KMS-11 (cell line): Measurements from ENCODE around the gene TJAP1.

ENCODE experiments used
- H2AFZ ChIP-seq: fragments of 200-600 bp; sonication (generic); 2 replicates; pipeline ENCODE4 v1.6.1; 2016; ENCODE audit warnings: antibody characterized with exemption, mixed run types, low read depth
- H3K27ac ChIP-seq: fragments of 200-600 bp; sonication (generic); 2 replicates; pipeline ENCODE4 v1.6.1; 2016; ENCODE audit warnings: mild to moderate bottlenecking, mixed run types
- H3K27me3 ChIP-seq: fragments of 200-600 bp; sonication (generic); 2 replicates; pipeline ENCODE4 v1.6.1; 2017; ENCODE audit warnings: mild to moderate bottlenecking, low read depth, mixed run types, moderate library complexity; ENCODE audit not compliant: insufficient read depth
- H3K36me3 ChIP-seq: fragments of 200-600 bp; sonication (generic); 2 replicates; pipeline ENCODE4 v1.6.1; 2017; ENCODE audit warnings: mild to moderate bottlenecking, mixed run types; ENCODE audit not compliant: insufficient read depth
- H3K4me1 ChIP-seq: fragments of 200-600 bp; sonication (generic); 2 replicates; pipeline ENCODE4 v1.6.1; 2016; ENCODE audit warnings: mild to moderate bottlenecking, low read depth, mixed run types; ENCODE audit not compliant: poor library complexity, severe bottlenecking
- H3K4me2 ChIP-seq: fragments of 200-600 bp; sonication (generic); 2 replicates; pipeline ENCODE4 v1.7.0; 2016; ENCODE audit warnings: mild to moderate bottlenecking, mixed run types
- H3K4me3 ChIP-seq: fragments of 200-600 bp; sonication (generic); IDR thresholded peaks from 2 replicates; pipeline ENCODE4 v1.6.1; 2017; ENCODE audit warnings: low read depth, low read length, mixed read lengths; ENCODE audit not compliant: insufficient read depth
- H3K79me2 ChIP-seq: fragments of 200-600 bp; sonication (generic); 2 replicates; pipeline ENCODE4 v1.6.1; 2016; ENCODE audit warnings: low read depth, mixed run types; ENCODE audit not compliant: insufficient read depth
- H3K9ac ChIP-seq: fragments of 200-600 bp; sonication (generic); 2 replicates; pipeline ENCODE4 v1.6.1; 2016; ENCODE audit warnings: mild to moderate bottlenecking, mixed run types
- H4K20me1 ChIP-seq: fragments of 200-600 bp; sonication (generic); 2 replicates; pipeline ENCODE4 v1.6.1; 2016; ENCODE audit warnings: mild to moderate bottlenecking, mixed run types; ENCODE audit not compliant: insufficient read depth
- TF ChIP-seq, protein P1 (sequence below): fragments of 200-600 bp; sonication (generic); conservative IDR thresholded peaks from 2 replicates; pipeline ENCODE4 v1.6.1; 2017; ENCODE audit warnings: low read depth, mild to moderate bottlenecking, antibody characterized with exemption, low read length, moderate library complexity, mixed read lengths

The TJAP1 gene

DNA sequence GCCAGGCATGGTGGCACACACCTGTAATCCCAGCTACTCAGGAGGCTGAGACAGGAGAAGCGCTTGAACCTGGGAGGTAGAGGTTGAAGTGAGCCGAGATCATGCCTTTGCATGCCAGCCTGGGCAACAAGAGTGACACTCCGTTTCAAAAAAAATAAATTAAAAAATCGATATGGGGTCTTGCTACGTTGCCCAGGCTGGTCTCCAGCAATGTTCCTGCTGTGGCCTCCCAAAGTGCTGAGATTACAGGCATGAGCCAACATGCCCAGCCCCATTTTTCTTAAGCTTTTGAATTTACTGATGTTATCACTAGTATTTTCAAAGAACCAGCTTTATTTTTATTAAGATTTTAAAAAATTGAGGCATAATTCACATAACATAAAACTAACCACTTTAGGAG lies 63.1 kb downstream of the TJAP1 start:
- Histone ChIP-seq H3K79me2 (no peaks in the 10 kb centered on the region), H2AFZ (no peak overlapping the region), H3K4me2 (no peak overlapping the region), H3K27me3 (no peaks in the 10 kb centered on the region), H3K4me3 (no peak overlapping the region), H3K36me3 (peaks cover 14% of the 10 kb centered on the region; the same call in 1 of the 2 replicates), H3K4me1 (peaks cover 10% of the 10 kb centered on the region), H3K27ac (no peak overlapping the region), H3K9ac (no peak overlapping the region), H4K20me1 (no peaks in the 10 kb centered on the region)
- TF ChIP-seq, protein P1, sequence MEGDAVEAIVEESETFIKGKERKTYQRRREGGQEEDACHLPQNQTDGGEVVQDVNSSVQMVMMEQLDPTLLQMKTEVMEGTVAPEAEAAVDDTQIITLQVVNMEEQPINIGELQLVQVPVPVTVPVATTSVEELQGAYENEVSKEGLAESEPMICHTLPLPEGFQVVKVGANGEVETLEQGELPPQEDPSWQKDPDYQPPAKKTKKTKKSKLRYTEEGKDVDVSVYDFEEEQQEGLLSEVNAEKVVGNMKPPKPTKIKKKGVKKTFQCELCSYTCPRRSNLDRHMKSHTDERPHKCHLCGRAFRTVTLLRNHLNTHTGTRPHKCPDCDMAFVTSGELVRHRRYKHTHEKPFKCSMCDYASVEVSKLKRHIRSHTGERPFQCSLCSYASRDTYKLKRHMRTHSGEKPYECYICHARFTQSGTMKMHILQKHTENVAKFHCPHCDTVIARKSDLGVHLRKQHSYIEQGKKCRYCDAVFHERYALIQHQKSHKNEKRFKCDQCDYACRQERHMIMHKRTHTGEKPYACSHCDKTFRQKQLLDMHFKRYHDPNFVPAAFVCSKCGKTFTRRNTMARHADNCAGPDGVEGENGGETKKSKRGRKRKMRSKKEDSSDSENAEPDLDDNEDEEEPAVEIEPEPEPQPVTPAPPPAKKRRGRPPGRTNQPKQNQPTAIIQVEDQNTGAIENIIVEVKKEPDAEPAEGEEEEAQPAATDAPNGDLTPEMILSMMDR: no peak

DNA sequence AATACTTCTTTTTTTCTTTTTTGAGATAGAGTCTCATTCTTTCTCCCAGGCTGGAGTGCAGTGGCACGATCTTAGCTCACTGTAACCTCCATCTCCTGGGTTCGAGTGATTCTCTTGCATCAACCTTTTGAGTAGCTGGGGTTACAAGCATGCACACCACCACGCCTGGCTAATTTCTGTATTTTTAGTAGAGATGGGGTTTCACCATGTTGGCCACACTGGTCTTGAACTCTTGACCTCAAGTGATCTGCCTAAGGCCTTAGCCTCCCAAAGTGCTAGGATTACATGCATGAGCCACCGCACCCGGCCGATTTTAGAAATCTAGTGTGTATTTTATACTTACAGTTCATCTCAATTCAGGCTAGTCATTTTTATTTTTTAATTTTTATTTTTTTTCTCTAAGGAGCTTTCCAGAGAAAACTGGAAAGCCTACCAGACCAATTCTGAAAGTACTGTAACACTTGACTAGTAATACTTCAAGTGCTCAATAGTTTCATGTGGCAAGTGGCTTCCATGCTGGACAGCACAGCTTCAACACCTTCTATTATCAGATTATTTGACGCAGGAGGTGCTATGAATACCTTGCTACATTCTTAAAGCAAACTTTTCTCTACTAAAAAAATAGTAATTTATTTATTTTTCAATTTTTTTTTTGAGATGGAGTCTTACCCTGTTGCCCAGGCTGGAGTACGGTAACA lies 64.6 kb downstream of the TJAP1 start:
- no peak overlapping the region for H2AFZ ChIP-seq
- H4K20me1 ChIP-seq: no peaks in the 10 kb centered on the region
- TF ChIP-seq, protein P1: no peak
- H3K27ac ChIP-seq: no peak overlapping the region
- no peaks in the 10 kb centered on the region for H3K79me2 ChIP-seq
- H3K4me1 ChIP-seq: peaks cover 15% of the 10 kb centered on the region
- H3K36me3 ChIP-seq: peaks cover 19% of the 10 kb centered on the region; the same call in 1 of the 2 replicates
- no peaks in the 10 kb centered on the region for H3K27me3 ChIP-seq
- no peak overlapping the region for H3K9ac ChIP-seq
- H3K4me2 ChIP-seq: no peak overlapping the region
- no peak overlapping the region for H3K4me3 ChIP-seq

DNA sequence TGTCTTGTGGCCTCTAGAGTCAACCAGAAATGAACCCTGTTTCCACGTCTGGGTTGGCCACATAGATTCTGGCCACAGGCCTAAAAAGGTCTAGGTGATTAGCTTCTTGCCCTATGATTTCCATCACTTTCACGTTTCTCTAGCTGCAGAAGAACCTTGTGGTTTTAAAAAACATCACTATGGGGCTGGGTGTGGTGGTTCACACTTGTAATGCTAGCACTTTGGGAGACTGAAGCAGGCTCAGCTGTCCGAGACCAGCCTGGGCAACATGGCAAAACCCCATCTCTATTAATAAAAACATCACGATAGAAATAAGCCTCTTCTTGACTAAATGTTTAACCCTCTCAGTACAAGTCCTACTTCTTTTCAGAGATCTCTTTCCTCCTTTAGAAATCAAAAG lies 67.1 kb downstream of the TJAP1 start:
- no peaks in the 10 kb centered on the region for H3K27me3 ChIP-seq
- no peaks in the 10 kb centered on the region for H3K79me2 ChIP-seq
- H3K27ac ChIP-seq: no peak overlapping the region; the same call in 1 of the 2 replicates
- H3K4me1 ChIP-seq: peaks cover 15% of the 10 kb centered on the region
- no peak overlapping the region for H3K4me3 ChIP-seq
- H3K9ac ChIP-seq: no peak overlapping the region
- H4K20me1 ChIP-seq: no peaks in the 10 kb centered on the region
- no peak overlapping the region for H2AFZ ChIP-seq
- H3K4me2 ChIP-seq: no peak overlapping the region
- H3K36me3 ChIP-seq: peaks cover 19% of the 10 kb centered on the region; the same call in 1 of the 2 replicates
- TF ChIP-seq, protein P1: no peak

DNA sequence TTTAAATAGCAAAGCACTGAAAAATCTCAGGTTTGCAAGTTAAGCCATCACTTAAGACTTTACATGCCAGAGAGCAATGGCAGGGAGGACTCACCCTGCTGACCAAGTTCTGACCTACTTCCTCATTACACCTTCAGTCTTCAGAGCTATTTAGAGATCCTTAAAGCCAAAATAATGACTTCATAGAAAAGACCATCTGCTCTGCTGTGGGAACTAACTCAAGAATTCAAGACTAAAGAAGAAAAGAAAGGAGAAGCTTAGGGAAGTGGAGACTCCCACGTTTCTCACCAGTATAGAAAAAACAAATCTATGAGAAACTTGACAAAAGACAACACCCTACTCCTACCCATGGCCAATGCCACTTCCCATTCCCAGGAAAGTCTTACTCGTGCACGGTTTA lies 69.9 kb downstream of the TJAP1 start:
- H3K4me1 ChIP-seq: peaks cover 15% of the 10 kb centered on the region
- H3K27ac ChIP-seq: no peak overlapping the region
- H3K4me3 ChIP-seq: no peak overlapping the region
- H3K36me3 ChIP-seq: peaks cover 22% of the 10 kb centered on the region; the same call in 1 of the 2 replicates
- H3K9ac ChIP-seq: no peak overlapping the region
- no peak overlapping the region for H3K4me2 ChIP-seq
- TF ChIP-seq, protein P1: no peak
- H2AFZ ChIP-seq: no peak overlapping the region
- no peaks in the 10 kb centered on the region for H3K27me3 ChIP-seq
- H4K20me1 ChIP-seq: no peaks in the 10 kb centered on the region
- H3K79me2 ChIP-seq: no peaks in the 10 kb centered on the region
